GM21360 (cell line): ENCODE results near the gene PACRG.

ENCODE experiments used
- ATAC-seq: cut with Tn5 transposase; IDR thresholded peaks from one replicate; pipeline ENCODE4 v1.9.1; 2021; ENCODE audit warnings: mild to moderate bottlenecking, moderate library complexity; ENCODE audit not compliant: unreplicated experiment

The PACRG gene

GRCh38 chr6:163190786-163191185 is 463.0 kb downstream of the PACRG start:
- ATAC-seq, result no peak

GRCh38 chr6:163191704-163192537 is 464.1 kb downstream of the PACRG start:
- no peak for ATAC-seq

GRCh38 chr6:163192591-163192990 is 464.8 kb downstream of the PACRG start:
- ATAC-seq, result no peak

GRCh38 chr6:163193326-163193725 is 465.6 kb downstream of the PACRG start:
- no peak for ATAC-seq

- no peak for ATAC-seq
These were observed 468.2 kb downstream of the PACRG start for GRCh38 chr6:163195721-163196691.

GRCh38 chr6:163197839-163198238 is 470.1 kb downstream of the PACRG start:
- no peak for ATAC-seq

GRCh38 chr6:163198396-163198795 is 470.6 kb downstream of the PACRG start:
- no peak for ATAC-seq

GRCh38 chr6:163199371-163199770 is 471.6 kb downstream of the PACRG start:
- ATAC-seq, result no peak

- ATAC-seq, result no peak
These were observed 472.5 kb downstream of the PACRG start for GRCh38 chr6:163200289-163200688.

- no peak for ATAC-seq
These were observed 472.9 kb downstream of the PACRG start for GRCh38 chr6:163200694-163201093.

- no peak for ATAC-seq
These were observed 474.1 kb downstream of the PACRG start for GRCh38 chr6:163201855-163202254.

- ATAC-seq, result no peak
These were observed 478.4 kb downstream of the PACRG start for GRCh38 chr6:163206196-163206595.

- ATAC-seq, result no peak
These were observed 479.9 kb downstream of the PACRG start for GRCh38 chr6:163207431-163208383.

- no peak for ATAC-seq
These were observed 481.2 kb downstream of the PACRG start for GRCh38 chr6:163209005-163209404.

GRCh38 chr6:163212123-163212522 is 484.3 kb downstream of the PACRG start:
- no peak for ATAC-seq

GRCh38 chr6:163214259-163214658 is 486.5 kb downstream of the PACRG start:
- no peak for ATAC-seq

- no peak for ATAC-seq
These were observed 490.7 kb downstream of the PACRG start for GRCh38 chr6:163218361-163218894.

- no peak for ATAC-seq
These were observed 498.5 kb downstream of the PACRG start for GRCh38 chr6:163226181-163226835.

- no peak for ATAC-seq
These were observed 499.2 kb downstream of the PACRG start for GRCh38 chr6:163226836-163227485.
